WTC11 (cell line): ENCODE results near the gene UQCC3.

Experiments
- CTCF ChIP-seq: fragments of 200-600 bp; IDR thresholded peaks from 2 replicates; pipeline ENCODE4 v1.8.0; 2022; ENCODE audit warnings: antibody characterized with exemption
- E2F4 ChIP-seq: sonication (generic); formaldehyde crosslinking; IDR thresholded peaks from 2 replicates; pipeline ENCODE4 v1.8.1; 2022; ENCODE audit warnings: low read depth, mild to moderate bottlenecking, moderate library complexity, missing genetic modification reagents, borderline replicate concordance
- NFYB ChIP-seq: sonication (generic); formaldehyde crosslinking; conservative IDR thresholded peaks from 2 replicates; pipeline ENCODE4 v1.8.0; 2022; ENCODE audit warnings: low read depth, missing genetic modification reagents
- NR1H2 ChIP-seq: sonication (generic); formaldehyde crosslinking; IDR thresholded peaks from 2 replicates; pipeline ENCODE4 v1.9.0; 2021; ENCODE audit warnings: mild to moderate bottlenecking, moderate library complexity, missing genetic modification reagents
- NR2C2 ChIP-seq: sonication (generic); formaldehyde crosslinking; IDR thresholded peaks from 2 replicates; pipeline ENCODE4 v1.8.0; 2022; ENCODE audit warnings: mild to moderate bottlenecking, missing genetic modification reagents
- TEAD1 ChIP-seq: sonication (generic); formaldehyde crosslinking; IDR thresholded peaks from 2 replicates; pipeline ENCODE4 v1.8.0; 2022; ENCODE audit warnings: mild to moderate bottlenecking, missing genetic modification reagents
- ZBTB43 ChIP-seq: sonication (generic); formaldehyde crosslinking; IDR thresholded peaks from 2 replicates; pipeline ENCODE4 v1.8.1; 2023; ENCODE audit warnings: mild to moderate bottlenecking, missing genetic modification reagents

- TF ChIP-seq NFYB = no peak
- no peak; the same call in 1 of the 2 replicates for TF ChIP-seq NR2C2 (CRISPR knock-in tag)
- no peak for TF ChIP-seq CTCF
- no peak for TF ChIP-seq NR1H2 (CRISPR knock-in tag)
- TF ChIP-seq TEAD1 = peak; percentile 60
- no peak for TF ChIP-seq ZBTB43 (CRISPR knock-in tag)
- TF ChIP-seq E2F4 (CRISPR knock-in tag) = no peak
Observed at GRCh38 chr11:62678770-62679696, 7.6 kb downstream of the UQCC3 start, which contains the start of gene UBXN1.
